Measurements from ENCODE around the gene RNF157.

DNA sequence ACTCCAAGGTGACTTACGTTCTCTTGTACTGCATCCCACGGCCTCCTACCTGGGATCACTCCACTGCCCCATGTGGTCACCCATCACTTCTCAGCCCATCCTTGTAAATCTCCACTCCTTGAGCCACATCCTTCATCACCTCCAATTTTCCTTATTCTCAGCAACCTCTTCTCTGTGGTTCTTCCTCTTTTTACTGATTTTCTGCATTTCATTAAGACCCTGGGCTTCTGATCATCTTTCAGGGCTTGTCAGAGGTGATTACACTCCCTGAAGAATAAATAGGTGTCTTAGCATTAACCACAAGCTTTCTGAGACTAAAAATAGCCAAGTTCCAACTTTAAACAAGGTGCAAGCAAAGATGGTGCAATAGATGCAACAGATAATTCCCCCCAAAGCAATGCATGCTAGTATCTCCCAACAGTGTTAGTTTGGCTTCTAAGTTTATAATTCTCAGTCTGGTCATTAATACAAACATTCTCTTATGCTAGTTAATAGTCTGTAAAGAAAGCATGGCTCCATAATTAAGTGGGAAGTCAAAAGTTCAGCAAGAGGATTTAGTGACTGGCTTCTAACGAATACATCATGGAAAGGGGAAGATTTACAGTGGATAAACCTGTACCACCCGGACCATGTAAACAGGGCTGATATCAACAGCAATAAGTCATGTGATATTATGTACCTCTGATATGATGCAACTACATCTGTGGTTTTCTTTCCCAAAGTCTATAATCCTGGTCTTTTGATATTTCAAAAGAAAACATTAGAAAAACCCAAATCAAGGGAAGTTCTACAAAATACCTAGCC, 51.9 kb downstream of the RNF157 start:
- TF ChIP-seq, protein P1, sequence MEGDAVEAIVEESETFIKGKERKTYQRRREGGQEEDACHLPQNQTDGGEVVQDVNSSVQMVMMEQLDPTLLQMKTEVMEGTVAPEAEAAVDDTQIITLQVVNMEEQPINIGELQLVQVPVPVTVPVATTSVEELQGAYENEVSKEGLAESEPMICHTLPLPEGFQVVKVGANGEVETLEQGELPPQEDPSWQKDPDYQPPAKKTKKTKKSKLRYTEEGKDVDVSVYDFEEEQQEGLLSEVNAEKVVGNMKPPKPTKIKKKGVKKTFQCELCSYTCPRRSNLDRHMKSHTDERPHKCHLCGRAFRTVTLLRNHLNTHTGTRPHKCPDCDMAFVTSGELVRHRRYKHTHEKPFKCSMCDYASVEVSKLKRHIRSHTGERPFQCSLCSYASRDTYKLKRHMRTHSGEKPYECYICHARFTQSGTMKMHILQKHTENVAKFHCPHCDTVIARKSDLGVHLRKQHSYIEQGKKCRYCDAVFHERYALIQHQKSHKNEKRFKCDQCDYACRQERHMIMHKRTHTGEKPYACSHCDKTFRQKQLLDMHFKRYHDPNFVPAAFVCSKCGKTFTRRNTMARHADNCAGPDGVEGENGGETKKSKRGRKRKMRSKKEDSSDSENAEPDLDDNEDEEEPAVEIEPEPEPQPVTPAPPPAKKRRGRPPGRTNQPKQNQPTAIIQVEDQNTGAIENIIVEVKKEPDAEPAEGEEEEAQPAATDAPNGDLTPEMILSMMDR (IDR thresholded peaks at IDR 0.05; ENCODE audit: low read depth, low read length, poor library complexity, severe bottlenecking) = peak; percentile 15
- no peak for TF ChIP-seq EZH2phosphoT487 (IDR thresholded peaks at IDR 0.05; ENCODE audit: borderline replicate concordance, low read length)

All from DOHH2 (cell line).